ENCODE results near the gene GRIN2C. TPM values are rescaled to one million over a fixed set of nuclear protein-coding genes. Genes with fewer than 3 reads are reported as not detected.

Gene GRIN2C
- total and polyA plus RNA-seq, 9 of the 15 experiments (the other 6 are each of a cell fraction or from before 2014, with no cell fraction given), result under 0.01 to 0.33 (median 0.10) TPM; not detected in 2

DNA sequence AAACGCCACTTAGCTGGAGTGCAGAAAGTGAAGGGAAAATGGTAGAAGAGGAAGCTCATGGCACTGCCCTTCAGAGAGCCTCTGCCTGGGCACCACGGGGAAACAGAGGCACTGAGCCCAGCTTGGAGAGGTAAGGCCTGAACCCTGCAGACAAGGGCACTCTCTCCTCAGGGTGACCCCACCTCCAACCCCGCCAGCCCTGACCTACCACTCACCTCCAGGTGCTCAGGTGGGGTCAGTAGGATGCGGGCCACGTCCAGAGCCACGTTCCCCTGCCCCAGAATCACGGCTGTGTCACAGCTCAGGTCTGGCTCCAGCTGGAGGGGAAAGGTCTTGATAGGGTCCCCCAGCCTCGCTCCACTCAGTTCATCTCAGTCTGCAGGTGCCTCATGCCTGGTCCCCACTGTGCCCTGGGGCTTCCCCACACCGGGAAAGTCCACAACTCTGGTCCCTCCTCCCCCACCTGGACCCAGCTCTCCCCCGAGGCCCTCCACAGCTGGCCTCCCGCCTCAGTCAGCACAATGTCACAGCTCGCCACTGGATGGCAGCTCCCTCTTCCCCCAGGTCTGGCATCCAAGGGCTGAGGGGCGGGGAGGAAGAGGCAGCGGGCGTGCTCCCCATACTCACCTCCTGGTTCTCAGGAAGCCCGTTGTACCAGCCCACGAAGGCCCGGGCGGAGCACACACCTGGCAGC is 6.0 kb upstream of the GRIN2C start (continued):
- TF ChIP-seq, protein P1, sequence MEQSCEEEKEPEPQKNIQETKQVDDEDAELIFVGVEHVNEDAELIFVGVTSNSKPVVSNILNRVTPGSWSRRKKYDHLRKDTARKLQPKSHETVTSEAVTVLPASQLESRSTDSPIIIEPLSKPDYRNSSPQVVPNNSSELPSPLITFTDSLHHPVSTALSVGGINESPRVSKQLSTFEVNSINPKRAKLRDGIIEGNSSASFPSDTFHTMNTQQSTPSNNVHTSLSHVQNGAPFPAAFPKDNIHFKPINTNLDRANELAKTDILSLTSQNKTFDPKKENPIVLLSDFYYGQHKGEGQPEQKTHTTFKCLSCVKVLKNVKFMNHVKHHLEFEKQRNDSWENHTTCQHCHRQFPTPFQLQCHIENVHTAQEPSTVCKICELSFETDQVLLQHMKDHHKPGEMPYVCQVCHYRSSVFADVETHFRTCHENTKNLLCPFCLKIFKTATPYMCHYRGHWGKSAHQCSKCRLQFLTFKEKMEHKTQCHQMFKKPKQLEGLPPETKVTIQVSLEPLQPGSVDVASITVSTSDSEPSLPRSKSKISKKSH (CRISPR knock-in tag; IDR thresholded peaks at IDR 0.05), result no peak

DNA sequence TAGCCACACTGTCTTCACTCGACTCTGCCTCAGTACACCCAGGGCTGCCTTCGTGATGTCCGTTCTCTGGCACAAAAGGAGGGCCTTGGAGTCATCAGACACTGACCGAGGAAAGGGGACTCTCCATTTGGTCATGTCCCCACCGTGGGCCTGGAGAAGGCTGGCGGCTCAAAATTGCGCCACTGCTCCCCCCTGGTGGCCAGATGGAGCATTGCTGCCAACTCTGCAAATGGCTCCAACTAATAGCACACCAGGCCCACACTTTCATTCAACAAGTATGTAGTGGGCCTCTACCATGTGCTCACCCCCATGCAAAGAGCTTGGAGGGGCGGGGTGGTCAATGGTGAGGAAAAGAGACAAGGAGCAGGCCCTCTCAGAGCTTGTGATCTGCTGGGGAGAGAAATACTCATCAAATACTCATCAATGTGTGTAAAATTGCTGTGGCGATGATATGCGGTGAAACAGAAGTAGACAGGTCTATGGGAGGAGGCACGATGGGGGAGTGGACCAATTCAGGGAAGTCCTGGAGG is 5.2 kb upstream of the GRIN2C start:
- peak; percentile 57 to 83 (median 70) for DNase-seq (ENCODE audit: extremely low read depth in 1 of 4, low spot score in 3 of 4)
- Histone ChIP-seq H3K9me3 (replicated peaks; ENCODE audit: control insufficient read depth, insufficient read depth, low read depth, low read length) (no peaks in the 10 kb centered on the region), H3K36me3 (ENCODE audit: control insufficient read depth, insufficient read depth, low read length) (peaks cover 53% of the 10 kb centered on the region; the same call in 2 of the 3 replicates), H3K27ac (ENCODE audit: extremely low read depth, low read depth, low read length) (0 out of 3 replicates have a peak overlapping the region, but pooled peaks have one; percentile 31), H3K27me3 (ENCODE audit: control insufficient read depth in 2 of 2, insufficient read depth in 2 of 2, low read length in 2 of 2) (no peaks in the 10 kb centered on the region), H3K4me2 (ENCODE audit: insufficient read depth, low read length) (no peak overlapping the region), H2AFZ (ENCODE audit: low read depth, low read length) (peak overlapping the region; percentile 71; the same call in 1 of the 2 replicates), H3K79me2 (ENCODE audit: control insufficient read depth, insufficient read depth, low read length) (peaks cover 10% of the 10 kb centered on the region; the same call in 1 of the 3 replicates), H3K9ac (ENCODE audit: insufficient read depth in 1 of 2, low read depth in 2 of 2, low read length in 2 of 2) (peak overlapping the region in 1 of 2 experiments; percentile 53; a peak in 1 of 4 replicates), H3K4me3 (no peak overlapping the region), H3K9me1 (ENCODE audit: control insufficient read depth, insufficient read depth, low read length) (no peaks in the 10 kb centered on the region), H3K4me1 (replicated peaks in 1 of 2; ENCODE audit: control insufficient read depth in 2 of 2, insufficient read depth in 2 of 2, low read length in 2 of 2) (peaks cover 40 to 85% of the 10 kb centered on the region in 2 experiments), H4K20me1 (replicated peaks; ENCODE audit: control insufficient read depth, insufficient read depth, low read length) (no peaks in the 10 kb centered on the region)
- in situ Hi-C loops (cut with MboI) (no loop called here), intact Hi-C loops (cut with micrococcal nuclease) (loop anchor here (1.0 to 5.0 kb wide), 3 partner anchors 74 to 118 kb away; partner anchors contain the start of gene NHERF1)
- no TSS peak for BruUV-seq (replicated peaks)
- peak; percentile 96 for FAIRE-seq
- CTCF ChIA-PET (ENCODE audit: low intra/inter-chr PET ratio), result interaction anchor here (0.5 to 2.1 kb wide), 6 partner anchors 22 to 149 kb away, joined by 3 to 19 read pairs (median 4); no protein-coding TSS in a partner anchor
- WGBS (ENCODE audit: insufficient coverage, low coverage, missing lambda C conversion rate), result 21% methylated on average over 9 of the region's 11 CpGs
- POLR2A ChIA-PET, result interaction anchor here (0.6 to 1.6 kb wide), 6 partner anchors 11 to 195 kb away, joined by 3 to 8 read pairs (median 4); no protein-coding TSS in a partner anchor
- ATAC-seq, result peak; percentile 74
- TF ChIP-seq JUND (IDR thresholded peaks at IDR 0.05; ENCODE audit: borderline replicate concordance, low read depth, low read length), result peak; percentile 27; the same call in 1 of the 2 replicates
- TF ChIP-seq JUND (tag; IDR thresholded peaks at IDR 0.05; ENCODE audit: borderline replicate concordance, low read depth, low read length), result no peak
- 0 out of 2 replicates have a peak, but pooled peaks have one; percentile 16 for TF ChIP-seq HDAC2 (IDR thresholded peaks at IDR 0.05)
- 0 out of 4 replicates have a peak, but pooled peaks of 1 of the 2 experiments have one; percentile 22 for TF ChIP-seq SRF (CRISPR knock-in tag; IDR thresholded peaks at IDR 0.05)
- TF ChIP-seq, protein P2, sequence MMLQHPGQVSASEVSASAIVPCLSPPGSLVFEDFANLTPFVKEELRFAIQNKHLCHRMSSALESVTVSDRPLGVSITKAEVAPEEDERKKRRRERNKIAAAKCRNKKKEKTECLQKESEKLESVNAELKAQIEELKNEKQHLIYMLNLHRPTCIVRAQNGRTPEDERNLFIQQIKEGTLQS (IDR thresholded peaks at IDR 0.05), result no peak
- TF ChIP-seq, protein P2 (CRISPR knock-in tag; conservative IDR thresholded peaks at IDR 0.05), result no peak
- peak; percentile 56; the same call in 1 of the 2 replicates for TF ChIP-seq CEBPG (CRISPR knock-in tag; IDR thresholded peaks at IDR 0.05)
- TF ChIP-seq CEBPG (tag; conservative IDR thresholded peaks at IDR 0.05 in 1 of 2, IDR thresholded peaks at IDR 0.05 in 1 of 2), result peak in 1 of 2 experiments; percentile 48; a peak in 1 of 4 replicates
- no peak; the same call in 1 of the 2 replicates for TF ChIP-seq ZBTB7A (IDR thresholded peaks at IDR 0.05; ENCODE audit: borderline replicate concordance, control insufficient read depth, low read depth, low read length)
- TF ChIP-seq RAD21 (CRISPR knock-in tag; conservative IDR thresholded peaks at IDR 0.05 in 1 of 2, IDR thresholded peaks at IDR 0.05 in 1 of 2), result peak; percentile 71 to 85
- TF ChIP-seq RB1 (IDR thresholded peaks at IDR 0.05; ENCODE audit: low read depth), result peak; percentile 46; the same call in 1 of the 2 replicates
- TF ChIP-seq L3MBTL2 (IDR thresholded peaks at IDR 0.05), result peak; percentile 35; the same call in 1 of the 2 replicates
- TF ChIP-seq CTBP1 (IDR thresholded peaks at IDR 0.05; ENCODE audit: borderline replicate concordance), result peak; percentile 35; the same call in 1 of the 2 replicates
- TF ChIP-seq ZNF785 (CRISPR knock-in tag; IDR thresholded peaks at IDR 0.05), result no peak
- TF ChIP-seq HDAC6 (IDR thresholded peaks at IDR 0.05; ENCODE audit: low read depth, low read length), result no peak
- TF ChIP-seq SMC3 (conservative IDR thresholded peaks at IDR 0.05; ENCODE audit: insufficient read depth, low read depth, low read length), result peak; percentile 85

Data from K562 (cell line).